Measurements from ENCODE around the gene FTO.

FTO gene

DNA sequence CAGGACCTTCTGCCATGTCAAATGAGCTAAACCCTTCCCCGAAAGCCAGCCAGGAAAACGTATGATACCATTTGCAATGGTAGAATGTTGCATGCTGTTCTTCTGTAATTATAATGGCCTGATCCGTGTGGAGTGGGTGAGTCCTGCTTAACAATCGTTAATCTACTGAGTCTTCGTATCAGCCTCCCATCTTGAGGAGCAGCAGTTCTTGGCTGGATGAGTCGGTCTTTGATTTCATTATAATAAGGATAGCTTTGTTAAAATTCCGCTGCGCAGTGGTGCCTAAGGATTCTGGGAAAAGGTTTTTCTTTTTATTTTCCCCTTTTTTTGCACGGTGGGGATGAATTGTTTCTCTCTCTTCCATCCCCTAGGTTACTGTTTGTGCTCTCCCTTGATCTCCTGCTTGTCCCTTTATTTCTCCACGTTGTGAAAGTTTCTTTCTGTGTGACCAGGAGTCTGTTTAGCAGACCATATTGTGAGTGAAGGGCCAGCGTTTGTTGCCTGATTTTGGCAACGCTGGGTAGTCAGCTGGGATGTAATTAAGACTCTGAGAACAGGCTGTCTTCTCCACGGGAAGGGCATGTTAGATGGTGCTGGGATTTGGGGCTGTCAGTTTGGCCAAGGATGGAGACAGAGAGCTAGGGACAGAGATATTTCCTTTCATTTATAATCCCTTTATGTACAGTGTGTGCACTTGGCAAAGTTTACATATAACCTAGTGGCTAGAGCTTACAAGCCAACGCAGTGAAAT is 263.0 kb downstream of the FTO start:
- no peak for DNase-seq (ENCODE audit: low spot score)

DNA sequence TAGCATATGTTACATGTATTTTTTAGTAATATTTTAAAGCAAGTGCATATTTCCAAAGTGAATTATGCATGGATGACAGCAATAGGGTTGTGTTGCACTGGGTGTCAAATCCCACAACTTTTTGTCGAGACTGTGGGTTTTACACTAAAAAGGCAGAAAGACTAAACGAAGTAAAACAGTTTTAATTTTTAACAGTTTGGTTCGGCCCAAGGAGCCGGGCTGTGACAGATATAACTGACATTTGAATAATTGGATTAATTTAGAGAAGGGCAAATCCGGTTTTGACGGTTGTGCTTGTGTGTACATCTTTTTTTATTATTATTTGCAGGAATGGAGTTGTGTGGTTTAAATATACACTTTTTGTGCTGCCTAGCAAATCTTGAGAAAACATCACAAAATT is 263.6 kb downstream of the FTO start:
- DNase-seq (ENCODE audit: low spot score): no peak

- no peak for DNase-seq (ENCODE audit: low spot score)
Measured at GRCh38 chr16:53968454-53968853, 264.5 kb downstream of the FTO start.

DNA sequence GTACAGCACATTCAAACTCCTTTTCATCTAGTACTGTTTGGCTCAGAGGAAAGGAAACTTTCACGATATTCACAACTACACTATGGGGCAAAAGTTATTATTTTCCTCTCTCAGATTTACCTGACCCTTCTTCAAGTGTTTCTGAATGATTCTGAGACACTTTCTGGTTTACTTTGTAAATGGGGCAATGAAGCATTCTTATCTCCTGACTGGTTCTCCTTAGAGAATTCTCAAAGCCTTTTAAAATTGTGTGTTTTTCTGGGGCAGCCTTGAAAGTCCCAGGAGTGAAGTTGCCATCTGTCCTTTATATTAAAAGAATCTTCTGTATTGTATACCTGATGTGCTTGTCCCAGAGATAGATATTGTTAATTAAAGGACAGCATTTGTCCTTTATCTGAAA is 264.9 kb downstream of the FTO start:
- DNase-seq (ENCODE audit: low spot score): no peak

DNA sequence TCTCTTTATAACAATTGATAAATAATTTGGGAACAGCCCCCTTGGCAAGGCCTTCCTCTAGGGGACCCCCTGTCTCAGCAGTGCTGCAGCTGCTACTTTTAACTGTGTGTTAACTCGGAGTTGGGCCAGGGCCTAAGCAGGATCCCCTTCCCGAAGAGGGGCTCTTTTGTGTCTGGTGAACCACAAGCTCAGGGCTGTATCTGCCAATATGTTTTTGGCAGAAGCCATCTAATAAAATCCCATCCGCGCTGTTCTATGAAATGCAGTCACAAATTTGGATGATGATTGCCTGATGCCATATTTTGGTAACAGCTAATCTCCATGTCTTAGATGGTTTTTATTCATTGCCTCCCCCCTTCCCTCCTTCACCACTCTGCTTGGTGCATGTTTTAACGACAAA is 267.7 kb downstream of the FTO start:
- DNase-seq (ENCODE audit: low spot score): no peak

GRCh38 chr16:53973021-53973420 is 269.1 kb downstream of the FTO start:
- no peak for DNase-seq (ENCODE audit: low spot score)

DNA sequence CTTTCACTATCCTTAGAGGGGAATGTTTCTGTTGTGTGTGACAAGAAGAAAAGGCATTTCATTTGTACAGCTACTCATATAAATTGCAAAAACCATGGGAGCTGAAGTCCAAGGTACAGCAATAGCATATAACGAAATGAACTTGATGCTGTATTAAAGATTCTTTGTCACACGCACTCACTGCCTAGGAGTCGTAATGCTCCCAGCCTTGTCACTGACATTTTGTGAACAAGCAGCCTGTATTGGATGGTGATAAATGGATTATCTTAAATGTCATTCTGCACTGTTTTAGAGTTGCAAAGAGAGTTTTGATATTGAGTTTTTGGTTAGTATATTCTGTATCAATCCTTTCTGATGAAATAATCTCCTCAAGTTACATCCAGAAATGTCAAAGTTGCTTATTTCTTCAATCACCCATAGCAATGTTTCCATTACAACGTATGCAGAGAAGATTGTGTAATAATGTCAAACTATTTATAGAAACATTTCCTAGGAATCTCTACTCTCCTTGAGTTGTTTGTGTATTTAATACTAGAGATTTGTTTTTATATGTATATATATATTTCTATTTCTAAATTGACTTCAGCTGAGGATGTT is 270.6 kb downstream of the FTO start:
- DNase-seq (ENCODE audit: low spot score): no peak

- DNase-seq (ENCODE audit: low spot score): no peak
Measured at GRCh38 chr16:53980675-53981074, 276.7 kb downstream of the FTO start.

DNA sequence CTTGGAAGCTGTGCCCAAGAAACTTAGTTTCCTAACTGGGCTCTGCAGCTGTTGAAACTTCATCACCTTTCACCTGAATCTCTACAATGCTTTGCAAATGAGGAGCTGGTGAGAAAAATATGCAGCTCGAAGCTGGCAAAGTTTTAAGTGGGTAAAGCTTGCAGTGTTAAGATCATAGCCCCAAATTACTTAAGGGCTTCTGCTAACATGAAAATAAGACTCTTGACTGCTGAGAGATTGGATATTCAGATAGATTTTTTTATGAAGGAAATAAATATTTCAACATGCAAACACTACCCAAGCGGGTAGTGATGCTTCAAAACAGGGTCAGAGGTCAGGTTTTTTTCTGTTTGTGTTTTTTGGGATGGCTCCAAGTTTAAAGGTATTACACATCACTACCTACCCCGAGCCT is 278.7 kb downstream of the FTO start:
- no peak for DNase-seq (ENCODE audit: low spot score)

DNA sequence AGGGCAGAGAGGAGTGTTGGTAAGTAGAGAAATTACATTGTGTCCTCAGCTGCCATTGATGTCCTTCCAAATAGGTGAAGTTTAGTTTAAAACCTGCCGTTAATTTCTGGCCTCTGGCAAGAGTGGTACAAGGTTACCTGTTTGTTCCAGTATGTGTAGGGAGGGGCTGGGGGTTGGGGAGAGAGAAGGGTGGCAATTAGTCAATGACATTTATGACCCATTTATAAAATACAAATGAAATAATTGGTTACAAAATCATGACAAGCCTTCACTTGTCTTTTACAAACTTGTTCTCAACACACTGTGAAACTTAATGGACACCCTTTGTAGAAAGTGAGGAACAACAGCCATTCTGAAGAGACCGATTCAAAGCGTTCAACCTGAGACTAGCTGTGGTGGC is 281.0 kb downstream of the FTO start:
- no peak for DNase-seq (ENCODE audit: low spot score)

- no peak for DNase-seq (ENCODE audit: low spot score)
Measured at GRCh38 chr16:53985861-53986260, 281.9 kb downstream of the FTO start.

DNA sequence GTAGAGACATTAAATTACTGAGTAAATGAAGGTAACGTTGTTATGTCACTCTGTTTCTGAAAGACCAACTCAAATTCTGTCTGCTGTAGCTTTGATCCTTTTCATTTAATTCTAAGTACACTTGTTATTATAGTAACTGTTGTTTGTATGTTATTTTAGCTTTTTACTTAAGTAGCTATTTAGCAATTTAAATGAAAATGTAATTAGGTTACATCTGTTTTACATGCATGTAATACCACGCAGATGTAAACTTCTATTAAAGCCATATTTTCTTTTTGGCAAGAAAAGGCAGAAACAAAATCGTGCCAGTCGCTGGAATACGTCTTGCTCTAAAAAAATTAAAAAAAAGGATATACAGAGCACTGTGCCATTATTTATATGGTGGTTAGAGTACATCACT is 282.8 kb downstream of the FTO start:
- DNase-seq (ENCODE audit: low spot score): no peak

GRCh38 chr16:53988136-53988535 is 284.2 kb downstream of the FTO start:
- DNase-seq (ENCODE audit: low spot score): no peak

DNA sequence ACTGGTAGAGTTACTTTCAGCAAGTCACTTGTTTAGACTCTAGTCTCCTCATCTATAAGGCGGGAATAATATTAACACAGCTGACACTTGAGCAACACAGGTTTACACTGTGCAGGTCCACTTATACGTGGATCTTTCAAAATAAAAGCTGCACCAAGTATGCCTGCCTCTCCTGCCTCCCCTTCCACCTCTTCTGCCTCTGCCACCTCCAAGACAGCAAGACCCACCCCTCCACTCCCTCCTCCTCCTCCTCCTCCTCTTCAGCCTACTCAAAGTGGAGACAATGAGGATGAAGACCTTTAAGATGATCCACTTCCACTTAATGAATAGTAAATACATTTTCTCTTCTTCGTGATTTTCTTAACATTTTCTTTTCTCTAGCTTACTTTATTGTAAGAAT is 285.6 kb downstream of the FTO start:
- DNase-seq (ENCODE audit: low spot score): no peak

DNA sequence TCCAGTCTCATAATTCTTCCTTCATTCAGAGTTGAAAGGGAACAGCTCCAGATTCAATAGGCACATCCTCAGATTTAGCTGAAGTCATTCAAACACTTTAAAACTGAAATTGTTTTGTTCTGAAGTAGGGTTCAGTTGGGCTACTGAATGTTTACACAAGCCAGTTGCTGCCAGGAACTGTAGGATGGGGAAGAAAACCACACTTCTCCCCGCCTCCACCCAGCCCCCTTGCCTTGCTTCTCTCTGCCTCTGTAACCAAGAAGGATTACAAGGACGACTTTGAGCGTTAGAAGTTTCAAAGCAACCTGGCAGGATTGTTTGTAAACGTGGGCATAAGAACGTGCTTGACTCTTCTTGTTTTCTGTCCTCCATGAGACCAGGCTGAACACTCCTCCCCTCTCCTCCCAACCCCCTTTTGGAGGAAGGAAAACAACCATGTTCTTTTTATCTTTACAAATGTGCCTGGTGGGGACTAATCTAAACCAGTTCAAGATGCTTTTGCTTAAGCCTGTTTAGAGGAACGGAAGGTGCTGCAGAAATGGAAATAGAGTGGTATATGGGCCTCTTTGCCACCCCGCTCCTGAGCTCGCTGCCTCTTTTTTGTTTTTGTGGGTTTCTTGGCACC is 287.9 kb downstream of the FTO start:
- no peak for DNase-seq (ENCODE audit: low spot score)

DNA sequence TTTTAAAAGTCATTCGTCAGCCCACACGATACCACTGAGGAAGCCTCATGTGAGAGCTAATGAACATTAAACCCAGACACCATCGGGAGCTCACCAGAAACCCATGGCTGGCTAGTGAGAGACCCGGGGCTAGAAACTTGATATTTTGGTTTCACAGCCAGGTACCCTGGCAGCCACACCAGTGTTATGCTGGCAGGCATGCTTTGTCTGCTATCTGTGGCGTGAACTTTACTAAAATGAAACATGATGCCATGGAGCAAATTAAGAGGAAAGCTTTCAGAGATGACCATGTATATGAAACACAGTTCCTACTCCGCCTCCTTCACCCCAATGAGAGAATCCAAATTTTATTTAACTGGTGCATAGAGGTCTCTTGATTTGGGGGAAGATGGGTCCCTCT is 291.4 kb downstream of the FTO start:
- DNase-seq (ENCODE audit: low spot score): no peak

GRCh38 chr16:53996961-53997360 is 293.0 kb downstream of the FTO start:
- DNase-seq (ENCODE audit: low spot score): no peak

- DNase-seq (ENCODE audit: low spot score): no peak
Measured at GRCh38 chr16:53998024-53998810, 294.3 kb downstream of the FTO start.

DNA sequence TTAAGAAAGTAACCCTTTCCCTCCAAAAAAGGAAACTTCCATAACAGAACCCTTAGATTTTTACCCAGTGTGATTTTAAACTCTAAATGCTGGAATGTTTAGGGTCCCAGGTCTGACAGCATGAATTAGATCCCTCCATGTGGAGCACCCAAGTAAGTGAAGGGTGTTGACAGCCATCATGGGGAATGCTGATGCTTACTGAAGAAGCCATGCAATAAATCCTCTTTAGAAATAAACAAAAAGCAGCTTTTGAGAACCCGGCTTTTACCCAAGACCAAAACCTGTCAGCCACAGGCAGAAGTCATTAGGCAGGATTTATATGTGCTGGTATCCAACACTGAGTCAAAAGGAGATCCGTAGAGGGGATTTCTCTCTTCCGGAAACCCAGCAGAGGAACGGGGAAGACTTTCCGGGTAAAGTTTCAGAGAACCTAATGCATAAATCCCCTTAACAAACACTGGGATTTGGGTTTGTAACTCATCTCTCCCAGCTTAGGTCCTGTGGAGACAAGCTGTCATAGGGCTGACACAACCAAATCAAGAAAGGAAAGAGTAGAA is 295.1 kb downstream of the FTO start:
- DNase-seq (ENCODE audit: low spot score): no peak

DNA sequence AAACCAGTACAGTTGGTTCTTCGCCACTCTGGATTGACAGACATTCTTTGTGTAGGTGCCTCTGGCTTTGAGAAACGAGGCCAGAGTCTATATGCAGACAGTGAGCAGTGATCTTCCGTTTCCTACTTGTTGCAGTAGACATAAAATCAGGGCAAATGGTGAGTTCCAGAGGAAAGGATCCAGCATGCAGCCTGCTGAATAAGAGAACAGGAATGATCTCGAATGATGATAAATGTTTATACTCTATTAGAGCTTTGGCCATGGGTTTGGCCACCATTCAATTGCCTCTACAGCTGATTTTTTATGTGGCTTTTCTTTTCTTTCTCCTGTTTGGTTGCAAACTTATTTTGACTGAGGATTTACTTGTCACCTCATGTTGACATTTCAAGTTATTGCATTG is 295.9 kb downstream of the FTO start:
- DNase-seq (ENCODE audit: low spot score): no peak

DNA sequence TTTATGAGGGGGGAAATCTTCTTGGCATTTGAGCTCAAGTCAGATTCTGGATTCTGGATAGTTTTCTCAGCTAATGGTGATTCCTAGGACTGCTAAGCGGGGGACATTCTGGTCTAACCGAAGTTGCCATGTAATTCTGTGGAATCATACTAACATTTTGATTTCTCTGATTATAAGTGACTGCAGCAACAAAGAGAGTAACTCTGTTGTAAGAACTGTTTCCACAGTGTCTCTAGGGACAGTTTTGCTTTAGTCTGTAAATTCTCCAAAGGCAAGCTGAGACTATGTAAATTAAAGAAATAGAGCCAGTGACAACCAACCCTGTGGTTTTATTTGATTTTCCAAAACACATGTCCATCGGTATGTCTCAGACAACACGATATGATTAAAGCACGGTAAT is 296.4 kb downstream of the FTO start:
- DNase-seq (ENCODE audit: low spot score): no peak

DNA sequence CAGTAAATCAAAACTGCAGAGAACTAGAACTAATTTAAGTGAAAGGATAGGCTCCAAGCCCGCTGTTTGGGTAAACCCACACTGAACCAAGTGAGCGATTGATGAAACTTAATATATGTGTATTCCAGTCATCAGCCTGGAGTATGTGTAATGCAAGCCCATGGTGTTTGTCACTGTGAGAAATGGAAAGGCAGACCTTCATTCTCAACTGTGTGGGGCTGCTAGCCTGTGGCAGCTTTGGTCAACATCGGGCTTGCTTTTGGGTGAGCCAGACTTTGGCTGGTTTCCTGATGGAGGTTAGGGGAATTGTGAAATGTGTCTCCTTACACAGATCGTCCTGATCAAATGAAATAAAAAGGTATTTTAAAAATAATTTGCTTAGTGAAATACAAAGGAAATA is 302.7 kb downstream of the FTO start:
- DNase-seq (ENCODE audit: low spot score): no peak

GRCh38 chr16:54007504-54007903 is 303.5 kb downstream of the FTO start:
- DNase-seq (ENCODE audit: low spot score): no peak

Measured in iPS-NIHi11 (cell line).